Epithelial cell of esophagus (primary cell): ENCODE data around the gene ETV2.

Experiments used
- DNase-seq: peaks from one replicate; pipeline ENCODE4 v3.0.0; 2010; ENCODE audit warnings: low read depth
- H3K4me3 ChIP-seq: 2 replicates; pipeline ENCODE4 v1.5.1; 2011; ENCODE audit warnings: mild to moderate bottlenecking, low read length, control low read depth
- CTCF ChIP-seq: IDR thresholded peaks from 2 replicates; pipeline ENCODE4 v1.5.1; 2011; ENCODE audit warnings: low read depth, mild to moderate bottlenecking, low read length, control low read depth, inconsistent platforms; ENCODE audit not compliant: insufficient read depth; ENCODE audit errors: missing control alignments

ETV2 gene

GRCh38 chr19:35618857-35619256, 22.7 kb upstream of the ETV2 start:
- DNase-seq, result no peak
- TF ChIP-seq CTCF, result no peak
- H3K4me3 ChIP-seq, result no peak overlapping the region

- no peak for DNase-seq
- TF ChIP-seq CTCF, result no peak
- no peak overlapping the region for H3K4me3 ChIP-seq
Measured at GRCh38 chr19:35619290-35619923, 22.1 kb upstream of the ETV2 start.

- no peak overlapping the region for H3K4me3 ChIP-seq
- no peak for DNase-seq
- TF ChIP-seq CTCF, result no peak
Measured at GRCh38 chr19:35620001-35620400, 21.5 kb upstream of the ETV2 start.

DNA sequence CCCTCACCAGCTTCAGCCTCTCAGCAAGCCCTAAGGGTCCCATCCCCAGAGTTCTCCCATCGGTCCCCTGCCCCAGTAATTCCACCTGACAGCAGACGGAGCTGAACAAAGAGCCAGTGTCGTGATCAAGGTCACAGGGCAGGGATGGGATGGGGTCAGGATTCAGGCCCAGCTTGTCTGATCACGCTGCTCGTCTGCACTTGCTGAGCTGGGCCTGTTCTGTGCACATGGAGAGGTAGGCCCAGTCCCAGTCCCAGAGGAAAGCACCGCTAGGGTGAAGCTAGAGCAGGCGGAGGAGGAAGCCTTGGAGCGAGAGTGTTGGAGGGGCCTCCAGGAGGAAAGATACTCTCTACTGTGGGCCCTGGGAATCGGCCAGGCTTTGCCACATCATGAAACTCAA, 19.8 kb upstream of the ETV2 start:
- TF ChIP-seq CTCF, result no peak
- DNase-seq, result no peak
- H3K4me3 ChIP-seq, result no peak overlapping the region

- TF ChIP-seq CTCF, result no peak
- no peak overlapping the region for H3K4me3 ChIP-seq
- DNase-seq, result no peak
Measured at GRCh38 chr19:35622750-35623149, 18.8 kb upstream of the ETV2 start.

- TF ChIP-seq CTCF, result no peak
- H3K4me3 ChIP-seq, result no peak overlapping the region
- no peak for DNase-seq
Measured at GRCh38 chr19:35623327-35624010, 18.1 kb upstream of the ETV2 start.

DNA sequence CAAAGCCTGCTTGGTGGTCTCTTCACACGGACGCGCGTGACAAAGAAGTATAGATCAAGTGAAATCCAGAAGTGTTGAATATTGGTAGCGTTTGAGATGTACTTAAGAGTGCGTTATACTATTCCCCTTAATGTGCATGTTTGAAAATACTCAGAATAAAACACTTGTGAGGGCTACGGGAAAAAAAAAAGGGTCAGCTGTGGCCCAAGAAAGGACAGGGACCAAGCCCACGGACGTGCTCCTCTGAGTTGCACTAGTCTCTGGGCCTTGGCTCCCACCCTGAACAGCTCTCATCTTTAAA, 13.3 kb upstream of the ETV2 start:
- no peak for TF ChIP-seq CTCF
- DNase-seq, result no peak
- H3K4me3 ChIP-seq, result peak overlapping the region; percentile 100
